Chondrocyte (in vitro differentiated cells): ENCODE measurements around the gene CFAP45. TPM values are rescaled to one million over a fixed set of nuclear protein-coding genes. Genes with fewer than 3 reads are reported as not detected.
A peak's percentile ranks its signal among the peaks of the same experiment; 100 is the strongest.

ENCODE experiments used
- DNase-seq: peaks from one replicate; pipeline ENCODE4 v3.0.0; 2021; ENCODE audit warnings: mixed read lengths, low spot score
- H3K27ac Mint-ChIP-seq: one replicate; pipeline ENCODE4 v1.8.0; 2021; ENCODE audit warnings: mild to moderate bottlenecking, moderate library complexity, mixed read lengths; ENCODE audit not compliant: unreplicated experiment
- H3K27me3 Mint-ChIP-seq: 2 replicates; pipeline ENCODE4 v1.8.0; 2021; ENCODE audit warnings: low read depth, mixed read lengths
- H3K36me3 Mint-ChIP-seq: 2 replicates; pipeline ENCODE4 v1.8.0; 2021; ENCODE audit warnings: low read depth, mixed read lengths
- H3K4me1 Mint-ChIP-seq: 2 replicates; pipeline ENCODE4 v1.8.0; 2021; ENCODE audit warnings: low read depth, mild to moderate bottlenecking, mixed read lengths
- H3K4me3 Mint-ChIP-seq: one replicate; pipeline ENCODE4 v1.8.0; 2021; ENCODE audit warnings: mild to moderate bottlenecking, moderate library complexity, mixed read lengths; ENCODE audit not compliant: unreplicated experiment
- H3K9me3 Mint-ChIP-seq: 2 replicates; pipeline ENCODE4 v1.8.0; 2021; ENCODE audit warnings: low read depth, mixed read lengths
- CTCF ChIP-seq: fragments of 200-600 bp; sonication (generic); IDR thresholded peaks from 2 replicates; pipeline ENCODE4 v1.5.0; 2021; ENCODE audit warnings: antibody characterized with exemption, mild to moderate bottlenecking, moderate library complexity
- total RNA-seq: library from RNA; stranded (reverse); gene quantifications from 3 replicates; pipeline ENCODE4 v1.2.1, GENCODE V29; 2021

Gene CFAP45
- total RNA-seq, 1 donor from 2014 or later, result 0.37 TPM

- H3K4me1 Mint-ChIP-seq, result peaks cover 59% of the 10 kb centered on the region
- peak overlapping the region; percentile 99 for H3K4me3 Mint-ChIP-seq
- no peaks in the 10 kb centered on the region for H3K9me3 Mint-ChIP-seq
- H3K27me3 Mint-ChIP-seq, result no peaks in the 10 kb centered on the region
- peak; percentile 45 for TF ChIP-seq CTCF
- H3K36me3 Mint-ChIP-seq, result peaks cover 9% of the 10 kb centered on the region
- peak overlapping the region; percentile 100 for H3K27ac Mint-ChIP-seq
- DNase-seq, result no peak
Measured at GRCh38 chr1:159924025-159924790, 24.2 kb upstream of the CFAP45 start.

GRCh38 chr1:159923203-159924024 lies 23.4 kb upstream of the CFAP45 start:
- no peak for DNase-seq
- Mint-ChIP-seq H3K27ac (peak overlapping the region; percentile 100), H3K4me1 (peaks cover 66% of the 10 kb centered on the region), H3K9me3 (no peaks in the 10 kb centered on the region), H3K27me3 (no peaks in the 10 kb centered on the region), H3K36me3 (peaks cover 10% of the 10 kb centered on the region), H3K4me3 (peak overlapping the region; percentile 99)
- no peak for TF ChIP-seq CTCF

- Mint-ChIP-seq H3K27ac (peak overlapping the region; percentile 100), H3K27me3 (no peaks in the 10 kb centered on the region), H3K4me3 (peak overlapping the region; percentile 99), H3K36me3 (peaks cover 18% of the 10 kb centered on the region), H3K4me1 (peaks cover 73% of the 10 kb centered on the region), H3K9me3 (no peaks in the 10 kb centered on the region)
- TF ChIP-seq CTCF, result no peak
- no peak for DNase-seq
Measured at GRCh38 chr1:159922511-159923202, 22.7 kb upstream of the CFAP45 start.

- no peak for TF ChIP-seq CTCF
- H3K27me3 Mint-ChIP-seq, result no peaks in the 10 kb centered on the region
- peaks cover 20% of the 10 kb centered on the region for H3K36me3 Mint-ChIP-seq
- peak overlapping the region; percentile 99 for H3K4me3 Mint-ChIP-seq
- peaks cover 81% of the 10 kb centered on the region for H3K4me1 Mint-ChIP-seq
- peak overlapping the region; percentile 100 for H3K27ac Mint-ChIP-seq
- DNase-seq, result no peak
- no peaks in the 10 kb centered on the region for H3K9me3 Mint-ChIP-seq
Measured at GRCh38 chr1:159921700-159922504, 21.9 kb upstream of the CFAP45 start.
